Fibroblast of villous mesenchyme (primary cell): ENCODE results near the gene OR5F1. TPM values are rescaled to one million over a fixed set of nuclear protein-coding genes. Genes with fewer than 3 reads are reported as not detected.

Experiments used
- DNase-seq: peaks from one replicate; pipeline ENCODE4 v3.0.0-alpha.2; 2010; ENCODE audit warnings: low read depth
- H3K4me3 ChIP-seq: 2 replicates; pipeline ENCODE4 v1.5.1; 2011; ENCODE audit warnings: low read depth, mild to moderate bottlenecking, low read length
- total RNA-seq: library from RNA; depleted of rRNA; stranded (reverse); fragments of >200 nt; gene quantifications from 2 replicates; pipeline ENCODE4 v1.2.3, GENCODE V29; 2012
- TF ChIP-seq, protein P1 (sequence below): IDR thresholded peaks from 2 replicates; pipeline ENCODE4 v1.5.1; 2012; ENCODE audit warnings: low read depth, mild to moderate bottlenecking, low read length; ENCODE audit not compliant: insufficient read depth

OR5F1 gene
- not detected in 2 replicates for total RNA-seq

DNA sequence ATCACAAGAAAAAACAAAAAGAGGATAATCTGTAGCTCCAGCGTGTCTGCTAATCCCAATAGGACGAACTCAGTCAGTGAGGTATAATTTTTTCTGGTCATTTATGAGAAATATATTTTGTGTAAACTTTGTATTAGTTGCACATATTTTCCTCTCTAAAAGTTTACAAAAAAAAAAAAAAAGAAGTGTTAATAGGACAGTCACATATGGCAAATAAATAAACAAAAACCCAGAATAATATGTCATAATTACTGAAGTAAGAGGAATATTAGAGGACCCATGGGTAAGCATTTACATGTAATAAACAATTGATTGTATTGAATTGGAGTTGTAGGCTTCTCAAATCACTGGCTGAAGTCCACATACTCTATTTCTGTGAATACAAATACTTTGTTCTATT, at the start of gene OR5F1:
TSS of gene OR5F1 (minus strand) at position 101 of the 400 bp plus-strand sequence. CDS start at position 101, 0 bp downstream.
- no peak within 1 kb of the TSS for H3K4me3 ChIP-seq
- TF ChIP-seq, protein P1, sequence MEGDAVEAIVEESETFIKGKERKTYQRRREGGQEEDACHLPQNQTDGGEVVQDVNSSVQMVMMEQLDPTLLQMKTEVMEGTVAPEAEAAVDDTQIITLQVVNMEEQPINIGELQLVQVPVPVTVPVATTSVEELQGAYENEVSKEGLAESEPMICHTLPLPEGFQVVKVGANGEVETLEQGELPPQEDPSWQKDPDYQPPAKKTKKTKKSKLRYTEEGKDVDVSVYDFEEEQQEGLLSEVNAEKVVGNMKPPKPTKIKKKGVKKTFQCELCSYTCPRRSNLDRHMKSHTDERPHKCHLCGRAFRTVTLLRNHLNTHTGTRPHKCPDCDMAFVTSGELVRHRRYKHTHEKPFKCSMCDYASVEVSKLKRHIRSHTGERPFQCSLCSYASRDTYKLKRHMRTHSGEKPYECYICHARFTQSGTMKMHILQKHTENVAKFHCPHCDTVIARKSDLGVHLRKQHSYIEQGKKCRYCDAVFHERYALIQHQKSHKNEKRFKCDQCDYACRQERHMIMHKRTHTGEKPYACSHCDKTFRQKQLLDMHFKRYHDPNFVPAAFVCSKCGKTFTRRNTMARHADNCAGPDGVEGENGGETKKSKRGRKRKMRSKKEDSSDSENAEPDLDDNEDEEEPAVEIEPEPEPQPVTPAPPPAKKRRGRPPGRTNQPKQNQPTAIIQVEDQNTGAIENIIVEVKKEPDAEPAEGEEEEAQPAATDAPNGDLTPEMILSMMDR = no peak
- no peak for DNase-seq

GRCh38 chr11:56027354-56027753, 32.9 kb upstream of the OR5F1 start, which contains the start of gene OR5AS1:
Gene OR5AS1, plus strand, starts transcription at chr11:56027654. Its CDS starts 2,765 bp downstream, at chr11:56030419.
- no peak within 1 kb of the TSS for H3K4me3 ChIP-seq
- TF ChIP-seq, protein P1 = no peak
- no peak for DNase-seq

- TF ChIP-seq, protein P1 = no peak
- H3K4me3 ChIP-seq = no peak overlapping the region
Observed at GRCh38 chr11:56013805-56014204, 19.4 kb upstream of the OR5F1 start.

GRCh38 chr11:56010716-56011115, 16.3 kb upstream of the OR5F1 start:
- TF ChIP-seq, protein P1 = no peak
- no peak for DNase-seq
- H3K4me3 ChIP-seq = no peak overlapping the region

More at GRCh38 chr11:56013805-56014204, 19.4 kb upstream of the OR5F1 start:
- DNase-seq = no peak

DNA sequence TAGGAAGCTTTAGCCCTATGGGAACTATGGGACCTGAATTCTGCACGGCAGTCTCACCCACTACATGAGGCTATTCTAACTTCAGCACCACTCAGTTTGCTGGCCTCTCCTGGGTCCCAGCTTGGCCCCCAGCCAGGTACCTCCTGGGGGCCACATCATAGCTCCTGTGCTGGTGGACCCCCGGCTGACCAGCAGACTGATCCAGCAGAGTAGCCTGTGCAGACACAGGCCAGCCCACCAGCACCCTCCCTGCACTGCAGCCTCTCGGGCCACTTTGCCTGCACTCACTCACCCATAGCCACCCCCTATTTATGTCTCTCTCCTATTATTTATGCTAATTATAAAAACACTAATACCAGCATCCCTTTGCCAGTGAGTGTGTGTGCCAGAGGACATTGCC, 23.5 kb downstream of the OR5F1 start:
- no peak for DNase-seq
- no peak overlapping the region for H3K4me3 ChIP-seq
- TF ChIP-seq, protein P1 = no peak

- no peak within 1 kb of the TSS for H3K4me3 ChIP-seq
- TF ChIP-seq, protein P1 = no peak
- no peak for DNase-seq
Observed at GRCh38 chr11:55969845-55970244, 24.6 kb downstream of the OR5F1 start, which contains the start of gene OR10AG1. Gene OR10AG1, minus strand, starts transcription at chr11:55969945. Its CDS starts 38 bp downstream, at chr11:55969907.

GRCh38 chr11:55967914-55968313, 26.5 kb downstream of the OR5F1 start:
- TF ChIP-seq, protein P1 = no peak
- H3K4me3 ChIP-seq = no peak overlapping the region
- DNase-seq = no peak
